Activated CD4-positive, alpha-beta T cell treated with anti-CD3 and anti-CD28 coated beads, Interleukin-2, amount 50 U/mL, for 16 hours (primary cell): ENCODE data around the gene CACUL1.
"Not testable (repeated sequence)": the region's sequence is repeated elsewhere in the genome, so short reads cannot be mapped to it uniquely, and the experiment has no call there.

Source experiments
- DNase-seq: peaks from one replicate; pipeline ENCODE4 v3.0.0-alpha.2; 2020

Gene CACUL1

GRCh38 chr10:118754556-118755423, at the start of gene CACUL1:
Gene CACUL1, minus strand, starts transcription at chr10:118754970. Its CDS starts 208 bp downstream, at chr10:118754762.
- DNase-seq: peak; percentile 99

- DNase-seq: no peak
Measured at GRCh38 chr10:118804262-118804773, 49.5 kb upstream of the CACUL1 start.

- no peak for DNase-seq
Measured at GRCh38 chr10:118802126-118802793, 47.5 kb upstream of the CACUL1 start.

GRCh38 chr10:118800920-118801319, 46.1 kb upstream of the CACUL1 start:
- no peak for DNase-seq

DNA sequence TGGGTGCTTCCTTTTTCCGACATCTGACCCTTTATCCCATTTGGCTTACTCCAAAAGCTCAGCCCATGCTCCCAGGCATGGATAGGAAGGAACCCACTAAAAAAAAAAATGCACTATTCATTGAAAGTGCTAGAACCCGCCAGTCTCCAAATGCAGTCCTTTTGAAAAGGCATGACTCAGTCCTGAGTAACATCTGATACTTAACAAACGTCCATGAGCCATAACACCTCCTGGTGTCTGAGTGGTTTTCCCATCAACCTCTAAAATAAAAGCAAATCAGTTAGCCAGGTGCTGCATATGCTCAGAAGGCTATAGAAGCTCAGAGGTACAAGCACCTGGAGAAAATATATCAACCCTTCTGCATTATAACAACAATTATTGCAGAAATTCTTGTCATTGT, 45.0 kb upstream of the CACUL1 start:
- DNase-seq: no peak

GRCh38 chr10:118798231-118798662, 43.5 kb upstream of the CACUL1 start:
- DNase-seq: no peak

DNA sequence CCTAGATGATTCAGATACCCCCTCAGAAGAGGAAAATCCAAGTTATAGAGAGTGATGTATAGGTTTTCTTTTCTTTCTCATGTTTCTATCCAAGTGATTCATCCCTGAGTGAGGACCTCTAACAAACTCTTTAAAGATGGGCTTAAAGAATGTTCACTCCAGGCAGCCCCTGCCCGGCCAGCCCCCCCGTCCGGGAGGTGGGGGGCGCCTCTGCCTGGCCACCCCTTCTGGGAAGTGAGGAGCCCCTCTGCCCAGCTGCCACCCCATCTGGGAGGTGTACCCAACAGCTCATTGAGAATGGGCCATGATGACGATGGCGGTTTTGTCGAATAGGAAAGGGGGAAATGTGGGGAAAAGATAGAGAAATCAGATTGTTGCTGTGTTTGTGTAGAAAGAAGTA, 40.2 kb upstream of the CACUL1 start:
- not testable (repeated sequence) for DNase-seq

GRCh38 chr10:118793545-118793944, 38.8 kb upstream of the CACUL1 start:
- no peak for DNase-seq

GRCh38 chr10:118792526-118792925, 37.8 kb upstream of the CACUL1 start:
- DNase-seq: no peak

DNA sequence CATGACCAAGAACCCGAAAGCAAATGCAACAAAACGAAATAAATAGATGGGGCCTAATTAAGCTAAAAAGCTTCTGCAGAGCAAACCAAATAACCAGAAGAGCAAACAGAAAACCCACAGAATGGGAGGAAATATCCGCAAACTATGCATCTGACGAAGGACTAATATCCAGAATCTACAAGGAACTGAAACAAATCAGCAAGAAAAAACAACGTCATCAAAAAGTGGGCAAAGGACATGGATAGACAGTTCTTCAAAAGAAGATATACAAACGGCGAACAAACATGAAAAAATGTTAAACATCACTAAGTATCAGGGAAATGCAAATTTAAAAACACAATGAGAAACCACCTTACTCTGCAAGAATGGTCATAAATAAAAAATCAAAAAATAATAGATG, 35.3 kb upstream of the CACUL1 start:
- DNase-seq: no peak

GRCh38 chr10:118785551-118785950, 30.8 kb upstream of the CACUL1 start:
- no peak for DNase-seq

GRCh38 chr10:118783776-118784545, 29.2 kb upstream of the CACUL1 start:
- DNase-seq: no peak

DNA sequence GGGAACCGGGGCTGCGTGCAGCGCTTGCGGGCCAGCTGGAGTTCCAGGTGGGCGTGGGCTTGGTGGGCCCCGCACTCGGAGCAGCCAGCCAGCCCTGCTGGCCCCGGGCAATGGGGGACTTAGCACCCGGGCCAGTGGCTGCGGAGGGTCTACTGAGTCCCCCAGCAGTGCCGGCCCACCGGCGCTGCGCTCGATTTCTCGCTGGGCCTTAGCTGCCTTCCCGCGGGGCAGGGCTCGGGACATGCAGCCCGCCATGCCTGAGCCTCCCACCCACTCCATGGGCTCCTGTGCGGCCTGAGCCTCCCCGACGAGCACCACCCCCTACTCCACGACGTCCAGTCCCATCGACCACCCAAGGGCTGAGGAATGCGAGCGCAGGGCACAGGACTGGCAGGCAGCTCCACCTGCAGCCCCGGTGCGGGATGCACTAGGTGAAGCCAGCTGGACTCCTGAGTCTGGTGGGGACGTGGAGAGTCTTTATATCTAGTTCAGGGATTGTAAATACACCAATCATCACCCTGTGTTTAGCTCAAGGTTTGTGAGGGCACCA, 28.2 kb upstream of the CACUL1 start:
- not testable (repeated sequence) for DNase-seq

GRCh38 chr10:118781541-118781940, 26.8 kb upstream of the CACUL1 start:
- no peak for DNase-seq

GRCh38 chr10:118778727-118779126, 24.0 kb upstream of the CACUL1 start:
- no peak for DNase-seq

DNA sequence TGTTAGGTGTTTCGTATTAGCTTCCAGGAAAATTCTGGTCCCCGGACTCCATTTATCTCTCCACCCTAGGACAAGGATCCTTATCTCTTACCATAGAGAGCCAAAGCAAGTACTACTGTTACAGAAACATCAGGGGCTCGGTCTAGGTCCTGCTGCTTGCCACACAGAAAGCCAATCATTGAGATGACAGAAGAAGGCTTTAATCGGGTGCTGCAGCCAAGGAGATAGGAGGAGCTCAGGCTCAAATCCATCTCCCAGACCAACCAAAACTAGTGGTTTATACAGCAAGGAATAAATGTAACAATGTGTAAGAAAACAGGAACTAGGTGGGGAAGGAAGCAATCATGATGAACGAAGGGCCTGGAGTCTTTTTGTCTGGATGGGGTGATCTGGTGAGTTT, 22.2 kb upstream of the CACUL1 start:
- no peak for DNase-seq

DNA sequence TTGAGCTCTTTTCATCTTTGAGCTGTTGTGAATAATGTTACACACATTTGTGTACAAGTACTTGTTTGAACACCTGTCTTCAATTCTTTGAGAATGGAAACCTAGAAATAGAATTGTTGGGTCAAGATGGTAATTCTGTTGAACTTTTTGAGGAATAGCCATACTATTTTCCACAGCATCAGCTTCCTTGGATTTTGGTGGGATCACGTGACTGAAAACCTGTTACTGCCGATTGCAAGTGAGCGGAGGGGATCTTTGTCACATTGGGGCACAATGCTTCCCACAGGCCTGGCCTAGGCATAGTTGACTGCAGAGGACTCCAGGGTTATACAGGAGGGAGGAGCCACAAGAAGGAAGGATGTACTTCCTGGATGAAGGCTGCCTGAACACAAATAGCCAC, 21.3 kb upstream of the CACUL1 start:
- no peak for DNase-seq

DNA sequence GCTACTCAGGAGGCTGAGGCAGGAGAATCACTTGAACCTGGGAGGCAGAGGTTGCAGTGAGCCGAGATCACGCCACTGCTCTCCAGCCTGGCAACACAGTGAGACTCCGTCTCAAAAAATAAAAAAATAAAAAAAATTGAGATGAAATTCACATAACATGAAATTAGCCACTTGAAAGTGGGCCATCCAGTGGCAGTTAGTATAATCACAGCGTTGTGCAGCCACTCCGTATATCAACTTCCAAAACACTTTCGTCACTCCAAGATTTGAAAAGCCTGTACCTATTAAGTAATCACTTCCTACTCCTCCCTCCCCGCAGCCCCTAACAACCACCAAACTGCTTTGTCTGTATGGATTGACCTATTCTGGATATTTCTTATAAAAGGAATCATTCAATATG, 20.7 kb upstream of the CACUL1 start:
- DNase-seq: no peak

DNA sequence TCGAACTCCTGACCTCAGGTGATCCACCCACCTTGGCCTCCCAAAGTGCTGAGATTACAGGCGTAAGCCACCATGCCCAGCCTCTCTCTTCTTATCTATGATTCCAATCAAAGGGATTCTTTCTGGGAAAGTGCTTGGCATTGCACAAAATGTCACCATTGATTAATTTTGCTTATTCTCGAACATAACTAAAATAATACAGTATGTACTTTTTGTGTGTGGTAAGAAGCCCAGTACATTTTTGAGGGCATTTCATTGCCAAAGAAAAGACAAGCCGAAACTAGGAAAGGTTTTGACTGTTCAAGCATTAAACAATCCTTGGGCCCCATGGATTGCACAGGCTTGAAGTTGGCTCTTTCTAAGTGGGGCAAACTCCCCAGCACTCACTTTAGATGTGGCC, 18.3 kb upstream of the CACUL1 start:
- DNase-seq: no peak

GRCh38 chr10:118771976-118772375, 17.2 kb upstream of the CACUL1 start:
- DNase-seq: no peak

DNA sequence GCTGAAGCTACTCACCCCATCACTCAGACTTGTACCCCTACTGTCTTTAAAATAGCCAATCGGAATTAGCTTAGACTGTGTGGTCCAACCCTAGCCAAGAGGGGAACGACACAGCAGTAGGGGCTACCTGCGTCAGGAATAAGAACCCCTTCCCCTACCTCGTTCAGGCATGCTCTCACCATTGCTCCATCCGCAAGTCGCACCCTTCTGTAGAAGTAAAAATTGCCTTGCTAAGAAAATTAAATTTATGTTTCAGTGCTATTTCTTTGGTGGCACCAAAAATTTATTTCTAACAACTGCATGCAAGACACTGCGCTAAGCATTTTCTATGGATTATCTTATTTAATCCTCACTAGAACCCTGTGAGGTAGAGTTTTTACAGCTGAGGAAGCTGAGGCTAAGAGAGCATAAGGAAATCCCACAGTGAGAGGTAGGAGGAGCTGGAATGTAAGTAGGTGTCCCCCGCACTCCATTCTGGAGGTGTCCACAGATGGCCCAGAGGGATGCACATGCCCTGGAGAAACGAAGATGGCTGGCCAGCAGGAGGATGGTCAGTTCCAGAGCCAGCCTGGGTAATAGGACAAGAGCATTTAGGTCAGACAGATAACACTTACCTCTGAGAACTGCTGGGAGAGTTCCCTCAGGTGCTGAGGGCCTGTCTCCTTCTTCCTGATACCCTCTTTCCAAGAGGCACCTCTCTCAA, 15.3 kb upstream of the CACUL1 start:
- no peak for DNase-seq
